K562 (cell line): Measurements from ENCODE around the gene RBAK. TPM values are rescaled to one million over a fixed set of nuclear protein-coding genes. Genes with fewer than 3 reads are reported as not detected.

ENCODE experiments used
- ATAC-seq: fragments of 200-7000 bp; cut with Tn5 transposase; 3 replicates; pipeline ENCODE4 v1.9.1; 2020; ENCODE audit warnings: moderate library complexity
- BruUV-seq: library from RNA; stranded (reverse); fragments of 400-500 nt; replicated peaks from 2 replicates; lab custom pipeline; 2021; lab: Mats Ljungman, UMichigan
- CTCF ChIA-PET: fragments of 300-600 bp; formaldehyde crosslinking; extraction: SDS; loops from one replicate; lab custom pipeline; 2021; ENCODE audit warnings: low intra/inter-chr PET ratio; lab: Yijun Ruan, JAX
- POLR2A ChIA-PET: fragments of 300-600, 350-650 bp; sonication (Branson Sonifier 250); formaldehyde crosslinking; extraction: SDS; loops from one replicate; lab custom pipeline; 2021; ENCODE audit warnings: antibody characterized with exemption, inconsistent platforms; lab: Yijun Ruan, JAX
- DNase-seq, 4 experiments: peaks; one replicate each; pipeline versions ENCODE4 v3.0.0 to v3.0.0-alpha.2; 2011 to 2018; ENCODE audit warnings: low spot score in 3 of 4, mixed read lengths in 3 of 4; ENCODE audit errors: extremely low read depth in 1 of 4
- FAIRE-seq: peaks from 2 replicates; lab custom pipeline; 2011; peaks lifted over from hg19 to GRCh38; lab: Jason Lieb, UNC
- H2AFZ ChIP-seq: 2 replicates; pipeline ENCODE4 v1.6.0; 2011; ENCODE audit warnings: low read depth, low read length, control low read depth, inconsistent platforms
- H3K27ac ChIP-seq: fragments of 200-600 bp; 3 replicates; pipeline ENCODE4 v1.8.0; 2011; ENCODE audit warnings: low read depth, mild to moderate bottlenecking, control low read depth, inconsistent platforms, low read length, moderate library complexity, mixed read lengths; ENCODE audit errors: extremely low read depth
- H3K27me3 ChIP-seq, 2 experiments: fragments of 300-600 bp in 1 of 2; 2 replicates in 1 of 2; 3 replicates in 1 of 2; pipeline versions ENCODE4 v1.6.0 to v1.8.0; 2011; ENCODE audit warnings: inconsistent platforms in 2 of 2, low read length in 2 of 2, mild to moderate bottlenecking in 1 of 2, mixed read lengths in 1 of 2, moderate library complexity in 1 of 2; ENCODE audit not compliant: control insufficient read depth in 2 of 2, insufficient read depth in 2 of 2
- H3K36me3 ChIP-seq: fragments of 300-600 bp; 3 replicates; pipeline ENCODE4 v1.8.0; 2011; ENCODE audit warnings: mild to moderate bottlenecking, low read length, inconsistent platforms; ENCODE audit not compliant: control insufficient read depth, insufficient read depth
- H3K4me1 ChIP-seq, 2 experiments: fragments of 200-600 bp in 1 of 2; replicated peaks in 1 of 2; 2 replicates in 1 of 2; 3 replicates in 1 of 2; pipeline versions ENCODE4 v1.5.1 to v1.8.0; 2011; ENCODE audit warnings: inconsistent platforms in 2 of 2, low read length in 2 of 2, mild to moderate bottlenecking in 1 of 2, mixed read lengths in 1 of 2, moderate library complexity in 1 of 2; ENCODE audit not compliant: control insufficient read depth in 2 of 2, insufficient read depth in 2 of 2
- H3K4me2 ChIP-seq: 2 replicates; pipeline ENCODE4 v1.6.1; 2011; ENCODE audit warnings: low read length, control low read depth, inconsistent platforms, mixed read lengths; ENCODE audit not compliant: insufficient read depth
- H3K4me3 ChIP-seq: fragments of 200-600 bp; sonication (generic), shearing (Covaris generic); 2 replicates; pipeline ENCODE4 v1.5.1; 2016; ENCODE audit warnings: control low read depth, inconsistent platforms
- H3K79me2 ChIP-seq: fragments of 200-600 bp; 3 replicates; pipeline ENCODE4 v1.8.0; 2011; ENCODE audit warnings: low read length, inconsistent platforms; ENCODE audit not compliant: control insufficient read depth, insufficient read depth
- H3K9ac ChIP-seq, 2 experiments: 2 replicates each; pipeline versions ENCODE4 v1.6.0 to v1.6.1; 2011; ENCODE audit warnings: low read depth in 2 of 2, low read length in 2 of 2, control low read depth in 1 of 2, inconsistent platforms in 1 of 2, mild to moderate bottlenecking in 1 of 2, mixed read lengths in 1 of 2; ENCODE audit not compliant: insufficient read depth in 1 of 2
- H3K9me1 ChIP-seq: one replicate; pipeline ENCODE4 v1.6.0; 2011; ENCODE audit warnings: inconsistent platforms, mild to moderate bottlenecking, low read length, moderate library complexity; ENCODE audit not compliant: control insufficient read depth, insufficient read depth
- H3K9me3 ChIP-seq: replicated peaks from 2 replicates; pipeline ENCODE4 v1.5.1; 2011; ENCODE audit warnings: low read depth, low read length, inconsistent platforms; ENCODE audit not compliant: control insufficient read depth, insufficient read depth
- H4K20me1 ChIP-seq: replicated peaks from 2 replicates; pipeline ENCODE4 v1.6.1; 2011; ENCODE audit warnings: low read length, inconsistent platforms, mixed read lengths; ENCODE audit not compliant: control insufficient read depth, insufficient read depth
- CBX1 ChIP-seq: sonication (generic); IDR thresholded peaks from 2 replicates; pipeline ENCODE4 v1.6.1; 2016; ENCODE audit warnings: antibody characterized with exemption, low read depth, mild to moderate bottlenecking
- FUS ChIP-seq: fragments of 200-400 bp; formaldehyde crosslinking; optimal IDR thresholded peaks from 2 replicates; pipeline ENCODE3; 2017; ENCODE audit warnings: low read depth, low read length
- LEF1 ChIP-seq: fragments of 450-650 bp; IDR thresholded peaks from 2 replicates; pipeline ENCODE4 v1.6.1; 2016; ENCODE audit warnings: mild to moderate bottlenecking
- MBD1 ChIP-seq: fragments of 250-450 bp; sonication (Bioruptor Pico); IDR thresholded peaks from 2 replicates; pipeline ENCODE4 v1.8.0; 2022; ENCODE audit warnings: inconsistent platforms
- MCM3 ChIP-seq: fragments of 450-650 bp; IDR thresholded peaks from 2 replicates; pipeline ENCODE4 v1.6.1; 2016
- MLLT1 ChIP-seq, 2 experiments: fragments of 450-650 bp; IDR thresholded peaks; 2 replicates each; pipeline ENCODE4 v1.6.1; 2016
- NCOR1 ChIP-seq: fragments of 450-650 bp; IDR thresholded peaks from 2 replicates; pipeline ENCODE4 v1.6.1; 2016; ENCODE audit warnings: mild to moderate bottlenecking, moderate library complexity
- NFRKB ChIP-seq: fragments of 450-650 bp; IDR thresholded peaks from 2 replicates; pipeline ENCODE4 v1.6.1; 2016; ENCODE audit warnings: low read depth
- NUFIP1 ChIP-seq: fragments of 450-650 bp; IDR thresholded peaks from 2 replicates; pipeline ENCODE4 v1.6.1; 2018; ENCODE audit not compliant: partially characterized antibody
- PML ChIP-seq: IDR thresholded peaks from 2 replicates; pipeline ENCODE4 v1.6.1; 2012; ENCODE audit warnings: low read length, inconsistent platforms
- POLR2B ChIP-seq: fragments of 450-650 bp; IDR thresholded peaks from 2 replicates; pipeline ENCODE4 v1.6.1; 2018; ENCODE audit warnings: low read depth; ENCODE audit not compliant: partially characterized antibody
- SUPT5H ChIP-seq: fragments of 450-650 bp; IDR thresholded peaks from 2 replicates; pipeline ENCODE4 v1.6.1; 2016
- TEAD2 ChIP-seq: fragments of 450-650 bp; IDR thresholded peaks from 2 replicates; pipeline ENCODE4 v1.6.1; 2016; ENCODE audit warnings: missing genetic modification characterization, control low read depth, missing compliant biosample characterization
- TEAD4 ChIP-seq, 2 experiments: sonication (generic) in 1 of 2; formaldehyde crosslinking in 1 of 2; IDR thresholded peaks; 2 replicates each; pipeline versions ENCODE4 v1.6.1 to v1.8.0; 2012 to 2022; ENCODE audit warnings: borderline replicate concordance in 1 of 2, inconsistent platforms in 1 of 2, low read length in 1 of 2, mild to moderate bottlenecking in 1 of 2, missing genetic modification reagents in 1 of 2
- ZBTB33 ChIP-seq: sonication (generic); formaldehyde crosslinking; IDR thresholded peaks from 2 replicates; pipeline ENCODE4 v1.8.1; 2023; ENCODE audit warnings: mild to moderate bottlenecking, missing genetic modification reagents
- ZC3H11A ChIP-seq: IDR thresholded peaks from 2 replicates; pipeline ENCODE4 v1.6.1; 2012; ENCODE audit warnings: low read depth, low read length, improper control_type of control experiment
- ZNF274 ChIP-seq: IDR thresholded peaks from 2 replicates; pipeline ENCODE4 v1.6.1; 2011; ENCODE audit warnings: low read depth, mild to moderate bottlenecking, low read length, moderate library complexity, borderline replicate concordance
- ZNF445 ChIP-seq: fragments of 250-450 bp; sonication (Bioruptor Pico); IDR thresholded peaks from 2 replicates; pipeline ENCODE4 v1.4.0; 2020; ENCODE audit warnings: low read depth, mild to moderate bottlenecking, moderate library complexity
- ZNF75A ChIP-seq: fragments of 450-650 bp; formaldehyde crosslinking; IDR thresholded peaks from 2 replicates; pipeline ENCODE4 v1.4.0; 2020; ENCODE audit warnings: mild to moderate bottlenecking
- WGBS: fragments of 100-300 bp; shearing (Covaris generic); methylation state at CpG from one replicate; pipeline ENCODE4 v1.1.6; 2016; ENCODE audit warnings: low coverage, mixed read lengths; ENCODE audit not compliant: insufficient coverage; ENCODE audit errors: missing lambda C conversion rate; 5-methylcytosine and 5-hydroxymethylcytosine counted together
- in situ Hi-C: fragments of 300-500 bp; cut with MboI; formaldehyde crosslinking; loops from 4 replicates; pipeline ENCODE4 v1.15.0; 2018; ENCODE audit warnings: inconsistent platforms, mixed read lengths
- intact Hi-C: fragments of 100-400 bp; cut with micrococcal nuclease; formaldehyde crosslinking; loops from 2 replicates; pipeline ENCODE4 v1.14.2; 2022
- polyA plus RNA-seq, 8 experiments: library from polyadenylated mRNA; depleted of rRNA in 4 of 8; stranded (reverse) in 5 of 8; unstranded in 3 of 8; fragments of >200 nt; fragmentation: Nextera tagmentation in 2 of 8; fragmentation: Illumina TruSeq in 1 of 8; extraction: Ambion mirVana in 2 of 8; extraction: Trizol in 1 of 8; gene quantifications; 2 replicates each; pipeline versions ENCODE4 v1.2.1 to v1.2.3, GENCODE V29; 2011 to 2014; ENCODE audit warnings: inconsistent platforms in 1 of 8, missing spikeins in 1 of 8
- total RNA-seq, 7 experiments: library from RNA; depleted of rRNA in 6 of 7; stranded (reverse); fragments of >200 nt in 6 of 7; fragmentation: Illumina TruSeq in 2 of 7; extraction: Trizol in 2 of 7; gene quantifications; 2 replicates each; pipeline versions ENCODE4 v1.2.1 to v1.2.3, GENCODE V29; 2011 to 2021; ENCODE audit warnings: low replicate concordance in 1 of 7

Gene RBAK
- total and polyA plus RNA-seq, 9 of the 15 experiments (the other 6 are each of a cell fraction or from before 2014, with no cell fraction given), result 2.7 to 13.2 (median 10.1) TPM

- intact Hi-C loops (no loop called here), in situ Hi-C loops (no loop called here)
- H2AFZ ChIP-seq, result no peak overlapping the region
- no peaks in the 10 kb centered on the region for H3K9me1 ChIP-seq
- peaks cover 74% of the 10 kb centered on the region for H3K9me3 ChIP-seq
- no peaks in the 10 kb centered on the region for H3K4me1 ChIP-seq
- BruUV-seq, result no TSS peak
- no peaks in the 10 kb centered on the region for H4K20me1 ChIP-seq
- CTCF ChIA-PET, result no interaction called here
- no peak overlapping the region for H3K4me3 ChIP-seq
- no peak overlapping the region for H3K9ac ChIP-seq
- H3K27me3 ChIP-seq, result no peaks in the 10 kb centered on the region
- H3K79me2 ChIP-seq, result no peaks in the 10 kb centered on the region
- H3K36me3 ChIP-seq, result peaks cover 57% of the 10 kb centered on the region
- FAIRE-seq (no peak), DNase-seq (no peak), ATAC-seq (no peak)
- no peak overlapping the region for H3K27ac ChIP-seq
- H3K4me2 ChIP-seq, result no peak overlapping the region
- POLR2A ChIA-PET, result interaction anchor here (0.9 kb wide), 1 partner anchor 19 kb away, joined by 4 read pairs; the partner anchor contains the start of gene RBAK
- 95% methylated on average over 12 of the region's 12 CpGs for WGBS
- 0 out of 2 replicates have a peak, but pooled peaks have one; percentile 81 for TF ChIP-seq ZC3H11A
- 0 out of 2 replicates have a peak, but pooled peaks have one; percentile 21 for TF ChIP-seq PML
- no peak for TF ChIP-seq NUFIP1
- TF ChIP-seq TEAD2 (tag), result no peak
- TF ChIP-seq FUS, result no peak
- TF ChIP-seq LEF1, result peak; percentile 18; the same call in 1 of the 2 replicates
- TF ChIP-seq TEAD4 (IDR thresholded peaks at IDR 0.05; ENCODE audit: low read length), result peak; percentile 64; the same call in 1 of the 2 replicates
- TF ChIP-seq TEAD4 (CRISPR knock-in tag; IDR thresholded peaks at IDR 0.05; ENCODE audit: borderline replicate concordance), result no peak
- peak; percentile 13 for TF ChIP-seq POLR2B
- peak; percentile 94 for TF ChIP-seq ZNF445 (CRISPR knock-in tag)
- TF ChIP-seq ZNF75A (CRISPR knock-in tag), result peak; percentile 100
- peak; percentile 11; the same call in 1 of the 2 replicates for TF ChIP-seq SUPT5H
- peak; percentile 84 for TF ChIP-seq ZNF274
- peak in 1 of 2 experiments; percentile 33; a peak in 1 of 4 replicates for TF ChIP-seq MLLT1 (IDR thresholded peaks at IDR 0.05)
- TF ChIP-seq CBX1, result peak; percentile 77
- TF ChIP-seq NFRKB, result peak; percentile 75; the same call in 1 of the 2 replicates
- no peak for TF ChIP-seq NCOR1
- no peak for TF ChIP-seq MCM3
- TF ChIP-seq MBD1 (CRISPR knock-in tag), result peak; percentile 82; the same call in 1 of the 2 replicates
- peak; percentile 71 for TF ChIP-seq ZBTB33 (CRISPR knock-in tag)
Measured at GRCh38 chr7:5064391-5065106, 18.9 kb downstream of the RBAK start.
